ENCODE data around the gene MRGPRE. TPM values are rescaled to one million over a fixed set of nuclear protein-coding genes. Genes with fewer than 3 reads are reported as not detected.

The MRGPRE gene
- polyA plus RNA-seq, 3 donors from 2014 or later = not detected

- Mint-ChIP-seq H3K27me3 (ENCODE audit: low read depth in 3 of 3) (peaks cover 7 to 19% (median 16%) of the 10 kb centered on the region in 3 donors), H3K4me1 (peaks cover 5 to 6% of the 10 kb centered on the region in 2 donors), H3K36me3 (peaks cover 0 to 5% (median 0%) of the 10 kb centered on the region in 3 donors), H3K27ac (peak overlapping the region in 1 of 6 donors; percentile 27), H3K9me3 (peaks cover 0 to 10% (median 6%) of the 10 kb centered on the region in 6 donors), H3K4me3 (no peak overlapping the region)
- DNase-seq = no peak
These were observed 17.9 kb downstream of the MRGPRE start for GRCh38 chr11:3214420-3214699.

DNA sequence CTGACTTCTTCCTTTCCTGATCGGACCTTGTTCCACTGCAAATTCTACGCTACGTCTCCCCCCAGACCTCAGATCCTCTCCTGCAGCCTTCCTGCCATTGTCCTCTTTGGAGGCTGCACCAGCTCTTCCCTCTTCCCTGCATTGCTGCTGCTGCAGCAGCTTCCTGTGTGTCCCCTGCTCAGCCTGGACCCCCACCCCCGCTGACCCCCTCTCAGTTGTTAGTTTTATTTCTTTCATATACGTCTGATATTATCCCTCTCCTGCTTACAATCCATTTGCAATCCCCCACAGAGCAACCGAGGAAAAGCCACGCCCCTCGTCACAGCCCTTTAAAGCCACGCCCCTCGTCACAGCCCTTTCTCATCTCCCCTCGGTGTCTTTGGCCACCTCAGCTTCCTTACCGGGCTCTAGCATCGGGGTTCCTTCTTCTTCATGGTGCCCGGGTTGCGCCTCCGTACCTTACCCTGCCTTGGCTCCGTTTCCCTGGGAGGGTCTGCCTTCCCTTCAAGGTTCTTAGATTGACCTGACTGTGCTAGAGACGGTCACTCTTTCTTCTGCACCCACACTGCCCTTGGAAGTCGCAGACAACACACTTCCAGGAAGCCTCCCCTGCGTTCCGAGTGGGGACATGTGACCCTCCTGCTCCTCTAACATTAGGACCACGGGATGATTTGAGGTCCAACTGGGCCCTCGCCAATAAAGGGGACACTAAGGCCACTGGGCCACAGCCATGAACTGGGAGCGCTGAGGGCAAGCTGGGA, 18.4 kb downstream of the MRGPRE start:
- H3K27ac Mint-ChIP-seq = peak overlapping the region in 2 of 6 donors; percentile 35 to 53
- peaks cover 0 to 10% (median 6%) of the 10 kb centered on the region in 6 donors for H3K9me3 Mint-ChIP-seq
- peaks cover 9 to 19% (median 16%) of the 10 kb centered on the region in 3 donors for H3K27me3 Mint-ChIP-seq (ENCODE audit: low read depth in 3 of 3)
- H3K4me1 Mint-ChIP-seq = peaks cover 5 to 6% of the 10 kb centered on the region in 2 donors
- H3K36me3 Mint-ChIP-seq = peaks cover 0 to 5% (median 0%) of the 10 kb centered on the region in 3 donors
- H3K4me3 Mint-ChIP-seq = no peak overlapping the region
- DNase-seq = no peak

GRCh38 chr11:3208272-3208671, 23.9 kb downstream of the MRGPRE start:
- Mint-ChIP-seq H3K4me3 (no peak overlapping the region), H3K27me3 (ENCODE audit: low read depth in 3 of 3) (peaks cover 2 to 6% (median 5%) of the 10 kb centered on the region in 3 donors), H3K9me3 (peaks cover 0 to 10% (median 6%) of the 10 kb centered on the region in 6 donors), H3K36me3 (peaks cover 0 to 5% (median 0%) of the 10 kb centered on the region in 3 donors), H3K27ac (peak overlapping the region in 1 of 6 donors; percentile 80), H3K4me1 (peaks cover 0 to 20% of the 10 kb centered on the region in 2 donors)
- no peak for DNase-seq

DNA sequence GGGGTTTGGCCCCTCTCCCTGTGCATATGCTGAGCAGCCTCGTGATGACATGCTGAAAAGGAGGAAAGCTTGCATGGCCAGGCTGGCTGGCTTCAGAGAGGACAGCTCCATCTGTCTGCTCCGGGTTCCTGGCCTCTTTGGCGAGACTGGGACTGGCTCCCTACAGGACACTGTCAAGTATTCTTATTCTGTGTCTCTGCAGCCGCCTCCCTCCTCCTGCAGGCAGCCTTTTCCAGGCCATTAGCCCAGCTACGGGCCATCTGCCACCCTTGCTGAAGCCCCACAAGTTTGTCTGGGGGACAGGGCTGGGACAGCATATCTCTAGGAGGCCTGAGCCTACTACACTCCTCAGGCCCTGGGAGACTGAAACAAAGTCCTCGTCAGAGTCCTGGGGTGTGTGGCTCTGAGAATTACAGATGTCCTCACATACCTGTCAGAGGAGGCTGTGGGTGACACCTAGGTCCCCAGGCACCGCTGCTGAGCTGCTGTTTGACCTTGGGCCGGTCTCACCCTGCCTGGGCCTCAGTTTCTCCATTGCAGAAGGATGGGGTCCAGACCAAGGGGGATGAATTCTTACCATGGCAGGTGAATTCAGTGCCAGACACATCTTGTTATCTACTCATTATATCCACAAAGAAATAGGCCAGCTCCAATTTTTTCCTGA, 24.6 kb downstream of the MRGPRE start:
- Mint-ChIP-seq H3K27ac (peak overlapping the region in 2 of 6 donors; percentile 12 to 80), H3K4me1 (peaks cover 3 to 24% of the 10 kb centered on the region in 2 donors), H3K27me3 (ENCODE audit: low read depth in 3 of 3) (peaks cover 3 to 5% (median 4%) of the 10 kb centered on the region in 3 donors), H3K4me3 (no peak overlapping the region), H3K9me3 (peaks cover 0 to 10% (median 6%) of the 10 kb centered on the region in 6 donors), H3K36me3 (peaks cover 0 to 5% (median 0%) of the 10 kb centered on the region in 3 donors)
- DNase-seq = no peak

- peaks cover 5 to 8% (median 6%) of the 10 kb centered on the region in 3 donors for H3K27me3 Mint-ChIP-seq (ENCODE audit: low read depth in 3 of 3)
- H3K9me3 Mint-ChIP-seq = peaks cover 0 to 10% (median 6%) of the 10 kb centered on the region in 6 donors
- H3K36me3 Mint-ChIP-seq = peaks cover 0 to 5% (median 0%) of the 10 kb centered on the region in 3 donors
- H3K27ac Mint-ChIP-seq = no peak overlapping the region
- H3K4me3 Mint-ChIP-seq = no peak overlapping the region
- peaks cover 7 to 31% of the 10 kb centered on the region in 2 donors for H3K4me1 Mint-ChIP-seq
- peak; percentile 35 to 64 (median 61) for DNase-seq
These were observed 25.4 kb downstream of the MRGPRE start for GRCh38 chr11:3206922-3207204.

- peaks cover 5 to 8% (median 6%) of the 10 kb centered on the region in 3 donors for H3K27me3 Mint-ChIP-seq (ENCODE audit: low read depth in 3 of 3)
- no peak overlapping the region for H3K4me3 Mint-ChIP-seq
- DNase-seq = peak; percentile 19 to 59 (median 53)
- H3K36me3 Mint-ChIP-seq = peaks cover 0 to 2% (median 0%) of the 10 kb centered on the region in 3 donors
- H3K4me1 Mint-ChIP-seq = peaks cover 7 to 31% of the 10 kb centered on the region in 2 donors
- peaks cover 0 to 7% (median under 1%) of the 10 kb centered on the region in 6 donors for H3K9me3 Mint-ChIP-seq
- no peak overlapping the region for H3K27ac Mint-ChIP-seq
These were observed 25.9 kb downstream of the MRGPRE start for GRCh38 chr11:3206156-3206921.

DNA sequence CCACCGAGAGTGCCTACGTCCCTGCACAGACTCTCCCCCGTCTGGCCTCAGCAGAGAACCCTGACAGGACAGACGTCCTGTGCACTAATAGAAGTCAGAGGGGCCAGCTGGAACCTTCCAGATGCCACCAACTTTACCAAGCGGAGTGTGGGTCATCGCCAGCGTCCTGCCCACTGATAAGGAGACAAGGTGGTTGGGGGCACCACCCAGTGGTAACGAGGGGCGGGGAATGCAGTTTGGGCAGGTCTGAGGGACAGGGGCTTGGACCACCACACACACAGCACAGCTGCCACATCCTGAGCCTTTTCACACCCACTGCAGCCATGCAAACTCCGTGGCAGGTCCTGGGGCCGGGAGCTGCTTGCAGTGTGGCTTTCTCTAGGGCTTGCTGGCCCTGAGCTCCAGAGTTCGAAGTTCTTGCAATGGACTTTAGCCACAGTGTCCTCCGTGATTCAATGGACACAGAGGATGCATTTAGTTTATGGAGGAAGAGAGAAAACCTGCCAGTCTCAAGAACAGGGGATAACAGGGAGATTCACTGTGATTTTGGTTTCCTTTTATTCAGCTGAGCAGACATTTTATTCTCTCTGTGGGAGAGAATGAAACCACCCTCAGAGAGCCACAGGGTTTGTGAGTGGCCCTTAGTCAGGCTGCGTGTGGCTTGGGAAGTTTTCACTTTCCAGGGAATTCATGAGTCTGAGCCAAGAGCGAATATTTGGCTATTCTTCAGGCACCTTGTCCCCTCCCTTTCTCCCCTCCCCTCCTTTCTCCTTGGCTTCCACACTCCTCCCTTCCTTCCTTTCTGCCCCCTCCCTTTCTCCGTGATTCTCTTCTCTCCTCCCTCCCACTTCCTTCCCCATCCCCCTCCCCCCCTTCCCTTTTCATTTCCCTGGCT, 26.7 kb downstream of the MRGPRE start:
- H3K36me3 Mint-ChIP-seq = no peaks in the 10 kb centered on the region
- peak overlapping the region; percentile 59 to 80 (median 78) for H3K4me3 Mint-ChIP-seq
- peaks cover 7 to 31% of the 10 kb centered on the region in 2 donors for H3K4me1 Mint-ChIP-seq
- H3K27me3 Mint-ChIP-seq (ENCODE audit: low read depth in 3 of 3) = peaks cover 6 to 10% (median 6%) of the 10 kb centered on the region in 3 donors
- peak overlapping the region in 5 of 6 donors; percentile 59 to 92 (median 87) for H3K27ac Mint-ChIP-seq
- DNase-seq = peak; percentile 62 to 65 (median 64)
- H3K9me3 Mint-ChIP-seq = no peaks in the 10 kb centered on the region

- H3K4me3 Mint-ChIP-seq = peak overlapping the region; percentile 59 to 80 (median 78)
- peaks cover 7 to 31% of the 10 kb centered on the region in 2 donors for H3K4me1 Mint-ChIP-seq
- DNase-seq = no peak
- H3K27ac Mint-ChIP-seq = peak overlapping the region in 5 of 6 donors; percentile 4 to 92 (median 84)
- H3K27me3 Mint-ChIP-seq (ENCODE audit: low read depth in 3 of 3) = peaks cover 4 to 10% (median 6%) of the 10 kb centered on the region in 3 donors
- no peaks in the 10 kb centered on the region for H3K36me3 Mint-ChIP-seq
- no peaks in the 10 kb centered on the region for H3K9me3 Mint-ChIP-seq
These were observed 27.8 kb downstream of the MRGPRE start for GRCh38 chr11:3204141-3205015.

GRCh38 chr11:3203221-3204043, 28.8 kb downstream of the MRGPRE start:
- H3K9me3 Mint-ChIP-seq = no peaks in the 10 kb centered on the region
- H3K4me1 Mint-ChIP-seq = peaks cover 7 to 31% of the 10 kb centered on the region in 2 donors
- peak overlapping the region in 4 of 5 donors; percentile 18 to 58 (median 44) for H3K4me3 Mint-ChIP-seq
- DNase-seq = no peak
- no peaks in the 10 kb centered on the region for H3K36me3 Mint-ChIP-seq
- no peak overlapping the region for H3K27ac Mint-ChIP-seq
- H3K27me3 Mint-ChIP-seq (ENCODE audit: low read depth in 3 of 3) = peaks cover 4 to 10% (median 9%) of the 10 kb centered on the region in 3 donors

GRCh38 chr11:3202759-3203158, 29.5 kb downstream of the MRGPRE start:
- Mint-ChIP-seq H3K4me3 (peak overlapping the region; percentile 58 to 76 (median 63)), H3K27me3 (ENCODE audit: low read depth in 3 of 3) (peaks cover 4 to 9% (median 8%) of the 10 kb centered on the region in 3 donors), H3K36me3 (no peaks in the 10 kb centered on the region), H3K9me3 (no peaks in the 10 kb centered on the region), H3K27ac (peak overlapping the region in 2 of 6 donors; percentile 49 to 55), H3K4me1 (peaks cover 7 to 31% of the 10 kb centered on the region in 2 donors)
- peak; percentile 41 to 50 (median 46) for DNase-seq

GRCh38 chr11:3202305-3202704, 29.9 kb downstream of the MRGPRE start:
- H3K4me1 Mint-ChIP-seq = peaks cover 7 to 31% of the 10 kb centered on the region in 2 donors
- no peaks in the 10 kb centered on the region for H3K36me3 Mint-ChIP-seq
- peak overlapping the region; percentile 58 to 76 (median 63) for H3K4me3 Mint-ChIP-seq
- peak overlapping the region in 2 of 6 donors; percentile 49 to 55 for H3K27ac Mint-ChIP-seq
- H3K27me3 Mint-ChIP-seq (ENCODE audit: low read depth in 3 of 3) = peaks cover 4 to 9% (median 8%) of the 10 kb centered on the region in 3 donors
- DNase-seq = no peak
- no peaks in the 10 kb centered on the region for H3K9me3 Mint-ChIP-seq
